Inferior parietal cortex (tissue), 1 donor: ENCODE results near the gene WWTR1.

Experiments
- DNase-seq: peaks from one replicate; pipeline ENCODE4 v3.0.0-alpha.2; 2016; ENCODE audit errors: extremely low spot score

WWTR1 gene

GRCh38 chr3:149593418-149594160 lies 64.2 kb downstream of the WWTR1 start:
- DNase-seq: no peak

DNA sequence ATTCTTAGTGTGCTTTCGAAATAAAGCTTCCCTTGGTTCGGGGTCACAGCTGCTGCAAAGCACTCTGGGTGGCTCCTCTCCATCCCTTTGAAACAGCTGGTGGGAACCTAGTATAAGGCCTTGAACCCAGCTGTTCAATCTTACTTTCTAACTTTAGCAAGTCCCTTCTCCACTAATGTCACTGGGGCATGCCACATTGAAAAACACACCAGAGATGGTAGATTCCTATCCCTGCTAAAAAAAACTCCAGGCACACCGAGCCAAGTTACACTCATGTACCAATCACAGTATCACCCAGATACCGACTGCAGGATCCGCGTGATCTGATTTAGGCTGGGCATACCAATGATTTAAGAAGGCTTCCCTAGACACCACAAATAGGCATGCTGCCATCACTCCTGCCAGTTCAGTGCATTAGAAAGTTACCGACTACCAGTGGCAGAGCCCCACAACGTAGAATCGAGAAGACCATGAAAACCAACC lies 65.0 kb downstream of the WWTR1 start:
- no peak for DNase-seq

GRCh38 chr3:149590691-149591441 lies 67.0 kb downstream of the WWTR1 start:
- no peak for DNase-seq

- no peak for DNase-seq
Measured at GRCh38 chr3:149589332-149589731, 68.5 kb downstream of the WWTR1 start.

DNA sequence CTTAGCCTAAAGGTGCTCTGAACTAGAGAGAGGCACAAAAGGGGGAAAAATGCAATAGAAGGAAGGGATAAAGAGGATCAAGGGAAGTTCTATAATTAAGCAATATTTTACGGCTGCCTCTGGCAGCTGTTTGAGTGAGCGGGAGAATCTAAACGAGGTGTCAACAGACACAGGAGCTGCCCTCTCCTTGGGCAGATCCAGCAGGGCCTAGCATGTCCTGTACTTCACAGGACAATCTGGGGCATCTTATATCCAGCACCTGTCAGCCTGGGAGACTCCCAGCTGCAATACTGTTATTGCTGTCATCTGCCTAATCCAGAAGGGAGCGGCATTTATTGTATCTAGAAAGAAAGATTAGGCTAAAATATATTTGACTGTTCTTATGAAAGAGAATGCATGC lies 68.9 kb downstream of the WWTR1 start:
- no peak for DNase-seq

DNA sequence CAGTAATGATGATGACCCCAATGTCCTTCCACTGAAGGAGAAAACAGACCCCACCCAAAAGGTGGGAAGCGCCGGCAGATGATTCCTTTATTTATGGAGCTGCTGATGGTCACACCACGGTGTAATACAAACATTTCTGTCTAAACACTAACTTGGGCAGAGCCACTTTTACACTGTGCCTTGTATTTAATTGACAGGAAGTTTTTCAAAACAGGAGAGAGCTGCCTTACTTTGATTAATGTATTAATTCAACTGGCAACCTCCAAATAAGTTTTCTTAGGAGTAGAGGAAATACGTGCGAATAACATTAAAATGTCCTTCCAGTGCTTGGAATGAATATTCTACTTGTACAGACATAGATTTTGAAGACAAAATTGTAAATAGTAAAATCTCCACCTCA lies 70.4 kb downstream of the WWTR1 start:
- no peak for DNase-seq

DNA sequence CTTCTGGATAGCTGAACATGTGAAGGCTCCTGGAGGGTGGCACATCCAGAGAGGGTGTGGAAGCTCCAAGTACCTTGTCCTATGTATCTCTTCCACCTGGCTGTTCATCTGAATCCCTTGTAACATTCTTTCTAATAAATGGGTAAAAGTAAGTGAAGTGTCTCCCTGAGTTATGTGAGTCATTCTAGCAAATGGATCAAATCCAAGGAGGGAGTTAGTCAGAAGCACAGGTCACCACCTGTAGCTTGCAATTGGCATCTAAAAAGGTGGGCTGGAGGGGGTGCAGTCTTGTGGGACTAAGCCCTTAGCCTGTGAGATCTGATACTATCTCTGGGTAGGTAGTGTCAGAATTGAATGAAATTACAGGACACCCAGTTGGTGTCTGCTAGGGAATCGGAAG lies 71.0 kb downstream of the WWTR1 start:
- no peak for DNase-seq

DNA sequence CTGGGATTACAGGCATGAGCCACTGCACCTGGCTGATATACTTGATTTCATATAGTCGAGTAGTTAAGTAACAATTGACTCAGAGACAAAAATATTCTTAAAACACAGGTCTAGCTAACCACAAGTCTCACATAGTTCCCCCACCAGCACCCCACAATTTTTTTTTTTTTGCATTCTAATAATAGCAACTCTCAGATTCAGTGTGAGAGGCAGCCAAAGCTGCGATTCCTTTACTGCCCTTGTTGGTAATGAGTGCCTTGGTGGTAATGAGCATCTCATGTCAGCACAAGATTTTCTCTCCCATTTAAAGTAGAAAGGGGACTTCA lies 72.5 kb downstream of the WWTR1 start:
- no peak for DNase-seq

DNA sequence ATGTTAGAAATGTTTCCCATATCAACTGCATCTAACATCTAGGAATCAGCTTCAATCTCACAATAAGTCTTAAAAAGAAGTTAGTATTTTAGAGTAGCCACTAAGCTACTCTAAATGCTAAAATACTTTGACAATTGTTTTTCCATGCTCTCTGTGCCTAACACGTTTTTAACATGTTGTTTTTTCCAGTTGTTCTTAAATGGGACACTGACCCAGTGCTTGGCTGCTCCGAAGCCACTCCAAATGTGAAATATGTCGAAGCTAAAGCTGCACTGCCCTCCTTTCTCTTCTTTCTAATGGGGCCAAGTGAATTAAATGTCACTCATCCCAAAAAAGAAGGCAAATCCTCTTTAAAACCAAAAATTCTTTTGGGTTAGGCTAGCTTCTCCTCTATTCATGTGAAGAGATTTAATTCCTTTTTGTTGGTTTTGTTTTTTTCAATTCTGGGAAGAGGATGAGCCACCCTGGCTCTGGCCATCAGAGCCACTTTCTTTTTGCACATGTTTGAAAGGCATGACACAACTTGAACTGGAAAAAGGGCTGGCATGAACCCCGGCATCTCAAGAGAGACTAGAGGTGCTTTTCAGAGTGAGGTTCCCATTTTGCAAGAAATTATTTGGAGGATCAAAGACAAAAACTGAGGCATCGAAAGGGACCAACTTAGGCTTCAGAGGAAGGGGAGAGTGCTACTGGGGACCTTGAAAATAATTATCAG lies 73.7 kb downstream of the WWTR1 start:
- DNase-seq: no peak

- DNase-seq: no peak
Measured at GRCh38 chr3:149582395-149582794, 75.4 kb downstream of the WWTR1 start.

DNA sequence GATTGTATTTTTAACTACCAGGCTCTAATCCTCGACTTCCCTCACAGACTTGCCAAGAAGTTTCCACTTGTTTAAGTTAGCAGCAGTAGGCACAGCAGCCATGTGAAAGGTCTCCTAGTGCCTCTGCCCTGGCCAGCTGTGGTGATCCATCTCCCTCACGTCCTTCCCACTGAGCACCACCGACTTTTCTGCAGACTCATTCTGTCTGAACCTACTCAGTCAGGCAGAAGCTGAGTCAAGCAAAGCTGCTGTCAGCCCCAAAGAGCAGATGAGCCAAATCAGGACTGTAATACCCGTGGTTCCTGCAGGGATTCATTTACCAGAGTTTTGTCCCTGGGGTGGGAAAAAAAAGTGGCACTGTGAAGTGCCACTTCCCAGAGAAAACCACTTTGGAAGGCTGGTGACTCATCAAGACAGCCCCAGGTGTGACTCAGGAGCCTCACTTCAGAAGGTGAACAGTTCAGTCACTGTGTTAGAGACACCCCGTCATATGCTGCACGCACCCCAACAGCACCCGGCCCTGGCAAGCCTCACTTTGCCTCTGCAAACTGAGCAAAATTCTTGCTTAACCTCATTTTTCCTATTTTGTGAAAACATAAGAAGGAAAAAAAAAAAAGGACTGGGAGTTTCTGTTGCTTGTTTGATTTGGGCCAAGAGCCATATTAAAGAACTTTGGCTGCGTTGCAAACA lies 76.0 kb downstream of the WWTR1 start:
- DNase-seq: peak; percentile 21

GRCh38 chr3:149581248-149581647 lies 76.6 kb downstream of the WWTR1 start:
- no peak for DNase-seq

GRCh38 chr3:149579838-149580542 lies 77.8 kb downstream of the WWTR1 start:
- peak; percentile 36 for DNase-seq

- DNase-seq: no peak
Measured at GRCh38 chr3:149579161-149579560, 78.7 kb downstream of the WWTR1 start.

GRCh38 chr3:149577801-149578200 lies 80.0 kb downstream of the WWTR1 start:
- no peak for DNase-seq

GRCh38 chr3:149575961-149576564 lies 81.8 kb downstream of the WWTR1 start:
- peak; percentile 23 for DNase-seq

- peak; percentile 20 for DNase-seq
Measured at GRCh38 chr3:149575213-149575960, 82.4 kb downstream of the WWTR1 start.

GRCh38 chr3:149572796-149573414 lies 84.9 kb downstream of the WWTR1 start:
- DNase-seq: no peak

DNA sequence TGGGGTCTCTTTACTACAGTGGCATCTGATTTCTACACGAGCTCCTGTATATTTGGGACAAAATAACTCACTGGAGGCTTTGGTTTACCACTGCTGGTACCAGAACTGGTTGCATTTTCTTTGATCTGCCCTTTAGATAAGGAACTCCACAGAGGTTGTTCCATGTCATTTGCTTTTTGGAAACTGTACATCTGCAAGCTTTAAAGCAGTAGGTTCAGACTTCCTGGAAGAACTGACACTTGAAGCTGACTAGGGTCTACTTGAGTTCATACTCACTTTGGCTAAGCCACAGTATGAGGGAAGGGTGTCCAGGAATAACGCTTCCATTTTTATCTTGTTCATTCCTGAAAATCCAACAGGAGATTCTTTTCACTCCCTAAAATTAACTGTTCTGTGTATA lies 86.4 kb downstream of the WWTR1 start:
- DNase-seq: no peak

DNA sequence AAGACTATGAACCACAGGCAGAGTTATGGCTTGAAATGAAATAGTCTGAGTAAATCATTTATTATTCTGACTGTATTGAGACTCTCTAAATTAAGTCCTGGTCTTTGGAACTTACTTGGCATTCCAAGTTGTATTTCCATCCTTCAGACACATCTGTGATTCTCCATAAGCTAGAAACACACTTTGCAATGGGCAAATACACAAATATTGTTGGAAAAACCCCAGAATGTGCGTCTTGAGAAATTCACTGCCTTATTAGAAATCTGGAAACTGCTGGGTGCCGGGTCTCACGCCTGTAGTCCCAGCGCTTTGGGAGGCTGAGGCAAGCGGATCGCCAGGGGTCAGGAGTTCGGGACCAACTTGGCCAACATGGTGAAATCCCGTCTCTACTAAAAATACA lies 87.8 kb downstream of the WWTR1 start:
- no peak for DNase-seq
